ENCODE data around the gene ITIH4. TPM values are rescaled to one million over a fixed set of nuclear protein-coding genes. Genes with fewer than 3 reads are reported as not detected.
A peak's percentile ranks its signal among the peaks of the same experiment; 100 is the strongest.

The ITIH4 gene
- total RNA-seq, 1 experiment from 2014 or later, result not detected

GRCh38 chr3:52816654-52817053 lies 13.8 kb downstream of the ITIH4 start:
- H3K4me3 ChIP-seq, result no peak overlapping the region
- no peak for DNase-seq (ENCODE audit: low read depth in 1 of 2, low spot score in 2 of 2)
- no peaks in the 10 kb centered on the region for H3K36me3 ChIP-seq
- H3K27me3 ChIP-seq (replicated peaks), result no peaks in the 10 kb centered on the region
- no peaks in the 10 kb centered on the region for H3K4me1 ChIP-seq (replicated peaks)
- H3K27ac ChIP-seq, result no peak overlapping the region
- H3K9me3 ChIP-seq (replicated peaks), result no peaks in the 10 kb centered on the region

GRCh38 chr3:52816199-52816598 lies 14.3 kb downstream of the ITIH4 start:
- no peaks in the 10 kb centered on the region for H3K27me3 ChIP-seq (replicated peaks)
- no peaks in the 10 kb centered on the region for H3K4me1 ChIP-seq (replicated peaks)
- no peak for DNase-seq (ENCODE audit: low read depth in 1 of 2, low spot score in 2 of 2)
- H3K9me3 ChIP-seq (replicated peaks), result no peaks in the 10 kb centered on the region
- no peak overlapping the region for H3K4me3 ChIP-seq
- no peak overlapping the region for H3K27ac ChIP-seq
- no peaks in the 10 kb centered on the region for H3K36me3 ChIP-seq

- no peaks in the 10 kb centered on the region for H3K9me3 ChIP-seq (replicated peaks)
- no peak overlapping the region for H3K27ac ChIP-seq
- H3K4me3 ChIP-seq, result no peak overlapping the region
- H3K36me3 ChIP-seq, result no peaks in the 10 kb centered on the region
- H3K4me1 ChIP-seq (replicated peaks), result no peaks in the 10 kb centered on the region
- no peak for DNase-seq (ENCODE audit: low read depth in 1 of 2, low spot score in 2 of 2)
- no peaks in the 10 kb centered on the region for H3K27me3 ChIP-seq (replicated peaks)
Observed at GRCh38 chr3:52813810-52814209, 16.7 kb downstream of the ITIH4 start.

GRCh38 chr3:52811452-52812011 lies 18.9 kb downstream of the ITIH4 start:
- no peaks in the 10 kb centered on the region for H3K4me1 ChIP-seq (replicated peaks)
- no peak overlapping the region for H3K4me3 ChIP-seq
- no peaks in the 10 kb centered on the region for H3K36me3 ChIP-seq
- H3K27ac ChIP-seq, result no peak overlapping the region
- DNase-seq (ENCODE audit: low read depth in 1 of 2, low spot score in 2 of 2), result no peak
- no peaks in the 10 kb centered on the region for H3K27me3 ChIP-seq (replicated peaks)
- H3K9me3 ChIP-seq (replicated peaks), result no peaks in the 10 kb centered on the region

- H3K27me3 ChIP-seq (replicated peaks), result no peaks in the 10 kb centered on the region
- no peak overlapping the region for H3K4me3 ChIP-seq
- H3K9me3 ChIP-seq (replicated peaks), result no peaks in the 10 kb centered on the region
- no peak overlapping the region for H3K27ac ChIP-seq
- no peaks in the 10 kb centered on the region for H3K36me3 ChIP-seq
- DNase-seq (ENCODE audit: low read depth in 1 of 2, low spot score in 2 of 2), result no peak
- H3K4me1 ChIP-seq (replicated peaks), result no peaks in the 10 kb centered on the region
Observed at GRCh38 chr3:52810923-52811322, 19.5 kb downstream of the ITIH4 start.

- Histone ChIP-seq H3K4me1 (replicated peaks) (no peaks in the 10 kb centered on the region), H3K4me3 (no peak overlapping the region), H3K36me3 (no peaks in the 10 kb centered on the region), H3K27me3 (replicated peaks) (no peaks in the 10 kb centered on the region), H3K9me3 (replicated peaks) (no peaks in the 10 kb centered on the region), H3K27ac (no peak overlapping the region)
- no peak for DNase-seq (ENCODE audit: low read depth in 1 of 2, low spot score in 2 of 2)
Observed at GRCh38 chr3:52809662-52810377, 20.7 kb downstream of the ITIH4 start.

- no peaks in the 10 kb centered on the region for H3K4me1 ChIP-seq (replicated peaks)
- no peak overlapping the region for H3K4me3 ChIP-seq
- H3K27me3 ChIP-seq (replicated peaks), result no peaks in the 10 kb centered on the region
- H3K36me3 ChIP-seq, result no peaks in the 10 kb centered on the region
- DNase-seq (ENCODE audit: low read depth in 1 of 2, low spot score in 2 of 2), result no peak
- no peak overlapping the region for H3K27ac ChIP-seq
- no peaks in the 10 kb centered on the region for H3K9me3 ChIP-seq (replicated peaks)
Observed at GRCh38 chr3:52809149-52809548, 21.3 kb downstream of the ITIH4 start.

GRCh38 chr3:52805270-52806039 lies 25.0 kb downstream of the ITIH4 start:
- H3K4me3 ChIP-seq, result no peak overlapping the region
- no peaks in the 10 kb centered on the region for H3K9me3 ChIP-seq (replicated peaks)
- no peaks in the 10 kb centered on the region for H3K27me3 ChIP-seq (replicated peaks)
- H3K27ac ChIP-seq, result no peak overlapping the region
- H3K4me1 ChIP-seq (replicated peaks), result peaks cover 9% of the 10 kb centered on the region
- no peaks in the 10 kb centered on the region for H3K36me3 ChIP-seq
- DNase-seq (ENCODE audit: low read depth in 1 of 2, low spot score in 2 of 2), result no peak

- Histone ChIP-seq H3K4me1 (replicated peaks) (peaks cover 9% of the 10 kb centered on the region), H3K4me3 (no peak overlapping the region), H3K27ac (no peak overlapping the region), H3K9me3 (replicated peaks) (no peaks in the 10 kb centered on the region), H3K36me3 (no peaks in the 10 kb centered on the region), H3K27me3 (replicated peaks) (no peaks in the 10 kb centered on the region)
- peak in 1 of 2 experiments; percentile 7 for DNase-seq (ENCODE audit: low read depth in 1 of 2, low spot score in 2 of 2)
Observed at GRCh38 chr3:52801839-52802238, 28.6 kb downstream of the ITIH4 start.

GRCh38 chr3:52800079-52800478 lies 30.4 kb downstream of the ITIH4 start:
- no peaks in the 10 kb centered on the region for H3K27me3 ChIP-seq (replicated peaks)
- no peak overlapping the region for H3K27ac ChIP-seq
- no peaks in the 10 kb centered on the region for H3K36me3 ChIP-seq
- no peaks in the 10 kb centered on the region for H3K9me3 ChIP-seq (replicated peaks)
- DNase-seq (ENCODE audit: low read depth in 1 of 2, low spot score in 2 of 2), result no peak
- H3K4me1 ChIP-seq (replicated peaks), result peaks cover 9% of the 10 kb centered on the region
- no peak overlapping the region for H3K4me3 ChIP-seq

GRCh38 chr3:52798978-52799476 lies 31.4 kb downstream of the ITIH4 start:
- Histone ChIP-seq H3K4me3 (no peak overlapping the region), H3K4me1 (replicated peaks) (peaks cover 9% of the 10 kb centered on the region), H3K27me3 (replicated peaks) (no peaks in the 10 kb centered on the region), H3K36me3 (no peaks in the 10 kb centered on the region), H3K9me3 (replicated peaks) (no peaks in the 10 kb centered on the region), H3K27ac (no peak overlapping the region)
- no peak for DNase-seq (ENCODE audit: low read depth in 1 of 2, low spot score in 2 of 2)

- DNase-seq (ENCODE audit: low read depth in 1 of 2, low spot score in 2 of 2), result no peak
- no peaks in the 10 kb centered on the region for H3K9me3 ChIP-seq (replicated peaks)
- H3K36me3 ChIP-seq, result no peaks in the 10 kb centered on the region
- H3K27ac ChIP-seq, result no peak overlapping the region
- peaks cover 9% of the 10 kb centered on the region for H3K4me1 ChIP-seq (replicated peaks)
- no peak overlapping the region for H3K4me3 ChIP-seq
- H3K27me3 ChIP-seq (replicated peaks), result no peaks in the 10 kb centered on the region
Observed at GRCh38 chr3:52798376-52798977, 32.0 kb downstream of the ITIH4 start.

- DNase-seq (ENCODE audit: low read depth in 1 of 2, low spot score in 2 of 2), result no peak
- no peaks in the 10 kb centered on the region; the same call in 1 of the 2 replicates for H3K4me1 ChIP-seq (replicated peaks)
- H3K27ac ChIP-seq, result no peak overlapping the region
- H3K27me3 ChIP-seq (replicated peaks), result no peaks in the 10 kb centered on the region
- H3K9me3 ChIP-seq (replicated peaks), result no peaks in the 10 kb centered on the region
- H3K4me3 ChIP-seq, result no peak overlapping the region
- no peaks in the 10 kb centered on the region for H3K36me3 ChIP-seq
Observed at GRCh38 chr3:52796411-52796810, 34.1 kb downstream of the ITIH4 start.
